MV-4-11 (cell line): ENCODE results near the gene KCNH1.

Experiments used
- DNase-seq: peaks from one replicate; lab custom pipeline; 2025; lab: John Stamatoyannopoulos, UW

The KCNH1 gene

DNA sequence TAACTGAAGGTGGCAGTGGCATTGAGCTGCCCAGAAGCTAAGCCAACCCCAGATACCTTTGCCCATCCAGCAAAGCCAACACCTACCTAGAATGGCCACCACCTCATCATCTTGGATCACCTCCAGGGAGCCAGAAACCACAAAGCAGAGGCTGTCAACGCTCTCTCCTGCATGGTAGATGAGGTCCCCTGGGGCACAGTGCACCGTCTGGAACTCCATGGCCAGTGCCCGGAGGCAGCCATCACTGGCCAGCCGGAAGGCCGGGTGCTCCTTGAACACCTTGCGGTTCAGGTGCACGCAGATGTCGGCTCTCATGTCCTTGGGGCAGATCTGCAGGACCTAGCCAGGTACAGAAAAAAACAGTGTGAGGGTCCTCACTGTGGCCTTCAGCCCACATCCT lies 336.5 kb downstream of the KCNH1 start:
- DNase-seq = no peak

DNA sequence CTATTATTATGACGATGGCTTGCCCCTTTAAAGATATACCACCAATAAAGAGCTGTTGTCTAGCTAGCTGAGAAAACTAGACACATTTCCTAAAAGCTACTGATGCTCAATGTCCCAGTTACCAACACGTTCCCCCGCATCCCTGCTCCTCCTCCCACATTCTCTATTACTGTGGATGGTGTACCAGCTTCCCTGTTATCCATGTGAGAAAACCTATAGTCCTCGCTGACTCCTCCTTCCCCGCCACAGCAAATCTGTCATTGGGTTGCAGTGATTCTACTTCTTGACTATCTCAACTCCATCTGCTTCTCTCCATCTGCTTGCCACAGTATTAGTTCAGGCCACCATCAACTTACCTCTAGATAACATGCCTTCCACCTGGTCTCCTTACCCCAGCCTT lies 337.5 kb downstream of the KCNH1 start:
- DNase-seq = no peak

DNA sequence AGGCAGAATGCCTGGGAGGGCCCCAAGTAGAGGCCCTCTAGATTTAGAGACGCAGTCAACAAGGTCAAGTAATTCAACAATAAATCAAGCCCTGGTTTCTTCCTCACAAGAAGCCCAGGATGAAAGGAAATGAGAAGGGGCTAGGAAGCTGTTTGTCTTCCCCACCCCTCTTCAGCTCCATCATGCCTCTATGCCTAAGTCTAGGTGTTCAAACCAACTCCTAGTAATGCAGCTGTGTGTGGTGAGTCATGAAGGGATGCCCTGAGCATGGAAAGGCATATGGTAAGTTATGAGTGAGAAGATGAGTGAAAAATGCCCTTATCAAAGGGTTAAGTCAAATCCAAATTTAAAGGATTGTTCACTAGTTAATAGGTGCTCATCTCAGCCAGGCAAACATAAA lies 339.5 kb downstream of the KCNH1 start:
- DNase-seq = no peak

DNA sequence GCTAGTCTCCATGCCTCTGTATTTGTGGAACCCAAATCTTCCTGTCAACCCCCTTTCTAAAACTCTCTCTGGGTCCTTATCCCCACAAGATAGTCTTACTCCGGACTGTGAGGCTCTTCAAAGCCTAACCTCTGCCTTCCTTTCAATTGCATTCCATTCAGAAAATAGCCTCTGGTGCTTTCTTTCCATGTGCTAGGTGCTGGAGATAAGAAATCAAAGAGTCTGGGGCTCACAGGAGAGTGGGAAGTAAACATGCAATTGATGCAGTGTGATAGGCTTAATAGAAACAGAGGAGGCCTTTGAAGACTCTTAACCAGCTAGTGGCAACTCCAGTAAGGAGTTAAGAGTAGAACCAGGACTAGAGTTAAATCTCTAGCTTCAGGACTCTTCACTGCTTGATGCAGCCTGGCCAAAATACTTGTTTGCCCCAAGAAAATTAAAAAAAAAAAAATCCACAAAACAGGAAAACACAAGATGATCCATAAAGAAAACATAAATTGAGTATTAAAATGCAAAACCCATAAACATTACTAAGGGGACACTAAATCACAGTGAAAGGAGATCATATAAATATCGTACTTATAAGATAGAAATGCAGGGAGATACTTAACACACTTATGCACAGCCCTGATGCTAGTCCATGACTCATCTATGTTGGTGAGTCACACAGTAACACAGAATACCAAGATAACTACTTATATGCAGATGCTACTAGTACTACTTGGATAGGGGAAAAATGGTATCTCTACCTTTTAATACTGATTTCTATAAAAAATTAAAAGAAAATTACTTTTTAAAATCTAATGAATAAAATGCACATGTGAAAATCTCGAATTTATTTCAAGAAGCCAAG lies 341.5 kb downstream of the KCNH1 start:
- DNase-seq = no peak

DNA sequence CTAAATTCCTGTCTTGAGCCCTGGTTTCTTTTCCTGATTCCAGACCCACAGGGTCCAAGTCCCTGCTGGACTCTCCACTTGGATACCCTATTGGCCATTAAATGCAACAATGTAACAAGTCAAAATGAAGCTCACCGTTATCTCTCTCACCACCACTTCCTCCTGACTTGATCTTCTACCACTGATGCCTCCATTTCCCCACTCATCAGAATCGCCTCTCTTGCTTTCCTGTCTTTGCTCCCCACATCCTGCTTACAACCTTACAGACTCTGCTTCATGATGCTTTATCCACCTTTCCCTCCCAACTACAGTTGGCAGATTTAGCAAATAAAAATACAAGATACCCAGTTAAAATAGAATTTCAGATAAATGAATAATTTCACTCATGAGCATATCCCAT lies 343.8 kb downstream of the KCNH1 start:
- DNase-seq = no peak

DNA sequence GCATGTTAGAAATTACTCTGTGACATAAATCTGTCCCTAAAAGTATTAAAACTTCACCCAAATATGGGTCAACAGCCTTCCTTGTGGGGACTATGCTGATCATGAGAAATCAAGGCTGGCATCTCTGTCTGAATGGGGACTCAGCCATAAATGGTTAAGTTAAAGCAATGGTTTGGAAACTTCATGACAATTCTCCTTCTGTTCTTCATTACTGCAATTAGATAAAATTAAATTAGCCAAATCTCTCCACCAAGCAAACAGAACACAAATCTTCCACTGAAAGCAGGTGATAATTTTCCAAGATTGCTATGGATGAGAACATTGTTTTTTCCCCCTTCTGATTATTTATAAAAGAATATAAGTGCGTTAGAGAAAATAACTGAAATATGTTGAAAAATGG lies 346.1 kb downstream of the KCNH1 start:
- DNase-seq = no peak

DNA sequence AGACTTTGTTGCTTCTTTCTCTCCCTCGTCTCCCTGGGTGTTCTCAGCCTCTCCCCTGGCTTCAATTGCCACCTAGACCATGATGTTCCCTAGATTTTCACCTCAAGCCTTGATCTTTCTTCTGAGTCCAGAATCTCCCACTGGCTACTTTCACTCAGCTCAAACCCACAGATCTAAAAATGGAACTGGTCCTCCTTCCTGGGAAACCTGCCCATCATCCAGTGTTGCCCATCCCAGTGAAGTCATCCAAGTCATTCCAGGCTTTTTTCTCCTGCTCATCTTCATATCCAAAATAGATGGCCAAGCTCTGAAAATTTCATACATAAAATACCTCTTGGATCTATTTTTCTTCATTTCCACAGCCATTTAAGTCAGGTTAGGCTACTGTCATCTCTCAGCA lies 347.4 kb downstream of the KCNH1 start:
- no peak for DNase-seq

DNA sequence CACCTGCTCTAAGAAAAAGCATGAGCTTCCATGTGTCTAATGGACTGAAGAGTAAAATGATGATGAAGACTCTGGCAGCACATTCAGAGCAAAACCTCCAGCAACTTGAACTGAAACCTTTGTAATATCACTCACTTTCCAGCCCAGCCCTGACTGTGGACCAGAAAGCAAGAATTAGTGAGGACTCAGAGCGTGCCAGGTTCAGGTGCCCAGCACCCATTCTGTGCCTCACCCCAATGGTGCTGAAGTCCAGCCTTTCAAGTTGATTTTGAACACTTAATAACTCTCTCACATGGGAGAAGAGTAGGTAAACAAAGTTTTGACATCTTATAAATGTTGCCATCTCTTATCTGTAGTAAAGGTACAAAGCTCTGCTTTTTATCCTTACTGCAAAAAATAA lies 350.0 kb downstream of the KCNH1 start:
- no peak for DNase-seq

DNA sequence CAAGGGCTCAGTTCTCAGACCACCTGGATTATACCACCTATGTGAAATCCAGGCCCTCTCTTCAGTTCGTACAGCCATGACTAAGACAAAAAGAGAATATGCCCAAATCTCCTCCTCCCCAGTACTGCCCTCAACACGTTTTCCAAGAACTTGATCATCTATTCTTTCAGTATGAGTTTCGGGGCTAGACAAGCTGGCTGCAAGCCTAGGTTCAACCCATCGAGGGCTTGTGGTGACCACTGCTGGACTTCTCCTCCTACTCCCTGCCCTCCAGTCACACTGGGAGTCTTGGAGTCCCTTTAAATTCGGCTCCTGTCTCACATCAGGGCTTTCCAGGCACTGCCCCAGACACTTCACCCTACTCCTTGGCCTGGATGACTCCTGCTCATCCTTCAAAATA lies 352.3 kb downstream of the KCNH1 start:
- DNase-seq = no peak

DNA sequence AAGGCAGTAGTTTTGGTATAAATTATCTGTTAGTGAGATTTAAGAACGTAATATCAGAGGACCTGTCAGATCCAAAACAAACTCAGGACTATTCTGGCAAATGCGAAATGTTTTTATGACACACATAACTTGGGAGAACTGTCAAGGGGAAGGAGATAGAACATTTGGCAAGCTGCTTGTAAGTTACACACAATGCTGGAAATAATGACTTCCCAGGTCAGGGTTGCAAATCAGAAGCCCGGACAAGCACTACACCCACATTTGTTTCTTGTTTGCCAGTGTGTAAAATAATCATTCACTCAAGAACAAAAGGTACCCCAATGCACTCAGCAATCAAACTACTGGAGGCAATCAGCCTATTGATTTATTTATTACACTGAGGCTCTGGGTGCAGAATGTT lies 354.7 kb downstream of the KCNH1 start:
- no peak for DNase-seq

DNA sequence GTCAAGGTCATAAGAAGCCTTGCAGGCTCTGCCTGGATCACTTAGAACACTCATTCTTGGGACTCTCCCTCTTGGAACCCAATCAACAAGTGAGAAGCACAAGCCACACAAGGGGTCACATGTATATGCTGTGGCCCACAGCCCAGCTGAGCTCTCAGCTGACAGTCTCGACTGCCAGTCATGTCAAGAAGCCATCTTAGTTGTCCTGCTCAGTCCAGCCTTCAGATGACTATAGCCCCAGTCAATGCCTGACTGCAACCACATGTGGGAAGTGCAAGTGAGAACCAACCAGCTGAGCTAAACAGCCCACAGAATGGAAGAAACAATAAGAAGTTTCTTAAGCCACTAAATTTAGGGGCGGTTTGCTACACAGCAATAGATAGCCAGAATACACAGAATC lies 356.0 kb downstream of the KCNH1 start:
- peak; percentile 66 for DNase-seq

DNA sequence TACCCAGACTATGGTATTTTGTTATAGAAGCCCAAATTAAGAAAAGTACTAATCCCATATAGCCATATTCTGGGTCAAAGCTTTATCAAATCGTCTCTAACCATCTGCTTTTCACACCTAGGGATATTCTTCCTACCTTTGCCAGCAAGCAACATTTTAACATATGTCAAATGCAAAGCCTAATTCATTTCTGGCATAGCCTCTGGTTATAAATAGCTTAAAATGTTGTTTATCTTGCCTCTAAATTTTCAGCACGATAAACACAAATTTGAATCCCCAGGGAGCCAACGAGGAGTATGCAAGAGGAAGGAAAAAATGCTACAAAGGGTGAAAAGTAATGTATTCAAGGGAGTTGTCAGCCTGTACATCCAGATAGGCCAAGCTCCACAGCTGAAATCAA lies 357.2 kb downstream of the KCNH1 start:
- DNase-seq = no peak

DNA sequence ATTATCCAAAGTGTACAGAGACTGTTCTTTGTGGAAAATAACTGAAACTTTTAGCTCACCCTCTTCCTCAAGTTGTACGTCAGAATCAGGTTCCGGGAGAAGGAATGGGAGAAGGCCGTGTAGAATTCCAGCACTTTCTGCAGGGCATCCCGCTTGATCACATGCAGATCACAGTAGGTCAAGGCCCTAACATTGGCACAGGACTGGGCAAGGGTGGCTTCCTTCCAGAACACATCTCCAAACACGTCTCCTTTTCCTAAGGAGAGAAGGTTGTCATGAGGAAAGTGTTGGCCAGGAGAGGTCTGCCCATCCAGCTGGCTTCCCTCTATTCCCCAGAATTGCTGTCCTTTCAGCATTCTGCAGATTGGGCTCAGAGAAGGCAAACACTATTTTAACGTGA lies 358.7 kb downstream of the KCNH1 start:
- no peak for DNase-seq

DNA sequence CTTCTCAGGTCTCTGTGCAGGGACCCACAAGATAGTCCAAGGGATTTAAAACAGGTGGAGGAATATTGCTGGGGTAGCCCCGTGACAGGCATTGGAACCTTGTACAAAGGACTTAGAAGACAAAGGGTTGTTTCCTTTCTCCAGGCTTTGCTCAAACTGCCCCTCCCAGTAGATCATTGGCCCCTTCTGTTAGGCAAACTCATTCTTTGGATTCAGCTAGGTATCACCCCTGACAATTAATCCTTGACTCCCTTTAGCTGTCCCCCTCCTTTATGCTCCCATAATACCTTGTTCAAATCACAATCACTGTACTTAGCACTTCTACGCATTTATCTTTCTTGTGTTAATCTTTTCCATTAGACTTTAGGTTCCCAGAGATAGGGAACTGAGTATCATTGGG lies 360.5 kb downstream of the KCNH1 start:
- no peak for DNase-seq

DNA sequence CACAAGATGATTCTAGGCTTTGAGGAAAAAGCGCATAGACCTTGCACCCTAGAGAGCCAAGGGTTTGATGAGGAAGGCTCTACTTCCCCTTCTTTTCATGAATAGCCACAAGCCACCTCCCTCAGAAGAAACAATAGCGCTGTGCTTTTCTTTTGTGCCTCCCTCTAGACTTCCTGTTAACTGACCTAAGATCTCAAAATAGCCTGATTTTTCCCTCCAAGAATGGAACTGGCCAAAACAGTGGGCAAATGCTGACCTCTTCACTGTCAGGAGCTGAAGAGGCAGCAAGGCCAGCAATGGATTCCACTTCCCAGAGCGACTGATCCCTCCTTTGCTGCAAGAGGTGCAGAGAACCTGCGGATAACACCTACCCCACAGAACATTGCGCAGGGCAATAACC lies 362.8 kb downstream of the KCNH1 start:
- peak; percentile 75 for DNase-seq

DNA sequence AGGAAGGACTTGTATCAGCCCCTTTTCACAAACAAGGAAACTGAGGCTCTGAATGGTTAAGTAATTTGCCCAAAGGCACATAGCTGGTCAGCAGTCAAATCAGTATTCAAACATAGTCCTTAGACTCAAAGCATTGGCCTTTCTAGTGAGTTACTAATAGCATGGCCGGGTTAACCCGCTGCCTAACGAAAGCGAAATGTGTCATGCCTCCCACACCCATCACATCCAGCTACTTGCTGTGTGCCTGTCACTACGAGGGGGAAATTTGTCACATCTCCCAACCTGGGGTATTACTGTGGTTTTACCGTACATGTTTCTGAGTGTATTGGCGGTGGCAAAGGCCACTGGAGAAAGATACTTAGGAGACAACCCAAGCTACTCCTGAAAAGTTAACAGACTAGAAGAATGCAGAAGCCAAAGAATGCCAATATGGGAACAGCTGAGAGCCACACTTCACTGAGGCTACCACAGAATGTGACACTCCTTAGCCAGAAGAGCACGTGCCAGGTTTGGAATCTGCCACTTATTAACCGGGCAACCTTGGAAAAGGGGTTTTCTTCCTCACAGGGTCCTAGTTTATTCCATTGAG lies 363.5 kb downstream of the KCNH1 start:
- no peak for DNase-seq

DNA sequence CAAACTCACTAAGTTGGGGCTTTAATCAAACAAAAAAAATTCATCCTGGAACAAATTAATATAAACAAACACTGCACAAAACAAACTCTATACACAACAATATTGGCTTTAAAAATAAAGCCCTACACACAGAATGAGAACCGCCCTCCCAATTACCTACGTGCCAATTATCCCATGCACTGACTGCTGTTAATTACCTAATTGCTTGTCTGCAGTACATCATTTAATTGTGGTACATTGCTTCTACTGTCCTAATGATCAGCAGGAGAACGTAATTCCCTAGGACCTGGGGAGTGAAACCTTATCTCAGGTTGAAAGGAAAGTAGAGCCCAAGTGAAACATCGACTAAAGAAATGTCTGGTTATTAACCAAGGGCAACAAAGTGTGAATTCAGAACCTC lies 364.5 kb downstream of the KCNH1 start:
- DNase-seq = no peak

DNA sequence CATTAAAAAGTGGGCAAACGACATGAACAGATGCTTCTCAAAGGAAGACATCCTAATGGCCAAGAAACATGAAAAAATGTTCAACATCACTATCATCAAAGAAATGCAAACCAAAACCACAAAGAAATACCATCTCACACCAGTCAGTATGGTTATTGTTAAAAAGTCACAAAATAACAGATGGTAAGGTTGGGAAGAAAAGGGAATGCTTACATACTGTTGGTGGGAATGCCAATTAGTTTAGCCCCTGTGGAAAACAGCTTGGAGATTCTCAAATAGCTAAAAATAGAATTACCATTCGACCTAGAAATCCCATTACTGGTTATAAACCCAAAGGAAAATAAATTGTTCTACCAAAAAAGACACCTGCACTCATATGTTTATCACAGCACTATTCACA lies 369.4 kb downstream of the KCNH1 start:
- DNase-seq = no peak

DNA sequence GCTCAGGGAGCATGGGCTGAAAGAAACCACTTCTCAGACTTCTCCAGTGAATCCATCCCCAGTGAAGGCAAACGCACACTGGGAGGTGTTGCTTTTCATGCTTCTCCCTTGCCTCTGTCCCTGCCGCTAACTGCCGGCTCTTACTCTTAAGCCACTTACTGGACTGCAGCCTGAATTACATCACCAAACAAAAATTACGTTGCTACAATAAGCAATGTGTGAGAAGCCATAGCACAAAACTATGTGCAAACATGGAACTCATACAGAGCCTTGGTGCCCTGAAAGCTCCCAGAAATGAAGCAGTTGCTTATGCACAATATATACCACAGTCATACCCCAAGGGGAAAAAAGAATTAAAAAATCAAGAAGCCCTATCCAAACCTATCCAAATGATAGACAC lies 375.2 kb downstream of the KCNH1 start:
- DNase-seq = no peak

DNA sequence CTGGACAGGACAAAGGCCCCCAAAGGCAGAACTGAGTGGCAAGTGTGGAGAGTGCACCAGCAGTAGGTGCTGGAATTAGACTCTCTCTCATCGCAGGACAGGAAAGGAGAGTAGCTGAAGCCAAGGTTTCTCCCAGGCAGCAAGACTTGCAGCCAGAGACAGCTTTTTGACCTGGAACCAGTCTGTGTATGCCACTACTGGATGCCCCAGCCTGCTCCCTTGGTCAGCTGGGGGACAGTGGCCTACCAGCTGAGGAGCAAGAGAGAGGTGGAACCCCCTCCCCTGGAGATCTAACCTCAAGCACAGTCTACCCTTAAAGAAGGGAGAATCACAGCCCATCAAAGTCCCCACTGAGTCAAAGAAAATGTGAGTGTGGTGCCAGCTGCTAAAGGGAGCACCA lies 375.7 kb downstream of the KCNH1 start:
- no peak for DNase-seq

DNA sequence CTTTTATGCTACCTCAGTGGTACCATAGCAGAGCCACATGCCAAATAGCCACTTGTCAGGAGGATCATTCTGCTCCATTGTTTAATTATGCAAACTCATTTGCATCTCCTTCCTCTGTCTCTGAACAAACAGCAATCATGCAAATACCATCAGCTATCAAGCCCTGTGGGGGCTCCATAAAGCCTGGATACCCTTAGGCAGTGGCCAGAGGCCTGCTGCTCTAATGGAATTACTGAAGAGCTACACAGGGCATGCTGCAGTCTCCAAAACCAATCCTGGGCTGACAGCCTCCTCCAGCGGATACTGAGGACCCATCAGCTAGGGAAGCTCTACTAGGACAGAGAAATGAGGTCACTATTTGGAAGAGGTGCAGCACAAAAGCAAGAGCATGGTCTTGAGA lies 376.3 kb downstream of the KCNH1 start:
- DNase-seq = no peak

DNA sequence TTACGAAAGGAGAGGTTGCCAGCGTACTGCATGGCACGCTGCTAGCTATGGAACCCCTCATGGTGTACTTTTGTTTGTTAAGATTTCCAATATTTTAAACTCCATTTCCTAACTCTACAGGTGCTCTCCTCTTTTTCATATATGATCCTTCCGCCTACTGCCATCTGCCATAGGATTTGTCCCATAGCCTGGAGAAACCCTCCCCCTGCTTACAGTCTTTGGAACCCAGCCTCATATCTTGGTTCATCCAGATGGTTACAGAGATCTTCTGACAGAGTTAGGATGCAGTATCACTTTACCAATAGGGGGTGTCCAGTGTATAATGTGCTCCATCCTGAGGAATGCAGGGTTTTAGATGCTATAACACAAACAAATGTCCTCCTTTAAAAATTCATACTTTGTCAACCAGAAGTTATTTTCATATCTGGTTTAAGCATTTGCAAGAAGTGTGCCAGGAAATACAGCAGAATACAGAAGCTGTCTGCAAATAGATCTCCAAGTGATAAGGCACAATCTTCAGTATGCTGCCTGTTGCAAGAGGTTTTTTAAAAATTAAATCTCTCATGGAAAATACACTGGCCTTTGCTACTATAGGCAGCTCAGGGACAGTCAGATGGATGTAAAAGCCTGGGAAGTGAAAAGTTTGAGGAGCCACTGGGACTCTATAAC lies 377.8 kb downstream of the KCNH1 start:
- no peak for DNase-seq

DNA sequence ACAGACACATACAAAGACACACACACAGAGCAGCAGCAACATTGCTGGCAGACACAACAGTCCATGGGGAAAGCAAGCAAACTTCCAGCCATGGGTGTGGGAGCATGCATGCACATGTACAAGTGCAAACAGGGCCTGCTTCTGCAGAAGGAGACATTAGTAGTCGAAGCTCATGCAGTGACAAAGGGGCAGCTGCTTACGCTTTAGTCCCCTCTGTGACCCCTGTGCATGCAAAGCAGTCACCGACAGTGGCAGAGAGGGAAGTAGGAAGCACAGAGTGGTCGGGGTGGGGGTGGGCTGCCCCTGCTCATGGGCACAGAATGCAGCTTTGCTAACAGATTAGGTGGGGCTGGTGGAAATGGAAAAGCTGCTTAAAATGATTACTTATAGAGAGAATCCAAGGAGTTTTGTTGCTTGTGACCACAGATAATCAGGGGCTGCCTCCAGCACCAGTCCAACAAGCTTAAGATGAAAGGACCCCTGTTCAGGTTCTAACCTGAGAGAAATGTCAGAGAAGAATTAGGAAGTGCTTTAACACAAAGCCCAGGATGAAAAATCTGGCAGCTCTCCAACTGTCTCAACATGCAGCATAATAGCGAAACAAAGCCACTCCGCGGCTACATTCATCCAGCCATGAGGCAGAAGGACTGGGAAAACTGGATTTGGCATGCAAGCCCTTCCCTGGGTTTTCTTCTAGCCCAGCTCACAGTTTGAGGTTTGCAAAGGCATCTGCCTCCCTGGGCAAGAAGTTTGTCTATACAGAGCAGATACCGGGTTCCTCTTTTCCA lies 378.9 kb downstream of the KCNH1 start:
- DNase-seq = no peak
